ENCODE data around the gene FLOT1. TPM values are rescaled to one million over a fixed set of nuclear protein-coding genes. Genes with fewer than 3 reads are reported as not detected.
A peak's percentile ranks its signal among the peaks of the same experiment; 100 is the strongest.

Gene FLOT1
- total and polyA plus RNA-seq, 2 of the 13 experiments (the other 11 are each of a cell fraction or from before 2014, with no cell fraction given), result 82.3 to 130 TPM

DNA sequence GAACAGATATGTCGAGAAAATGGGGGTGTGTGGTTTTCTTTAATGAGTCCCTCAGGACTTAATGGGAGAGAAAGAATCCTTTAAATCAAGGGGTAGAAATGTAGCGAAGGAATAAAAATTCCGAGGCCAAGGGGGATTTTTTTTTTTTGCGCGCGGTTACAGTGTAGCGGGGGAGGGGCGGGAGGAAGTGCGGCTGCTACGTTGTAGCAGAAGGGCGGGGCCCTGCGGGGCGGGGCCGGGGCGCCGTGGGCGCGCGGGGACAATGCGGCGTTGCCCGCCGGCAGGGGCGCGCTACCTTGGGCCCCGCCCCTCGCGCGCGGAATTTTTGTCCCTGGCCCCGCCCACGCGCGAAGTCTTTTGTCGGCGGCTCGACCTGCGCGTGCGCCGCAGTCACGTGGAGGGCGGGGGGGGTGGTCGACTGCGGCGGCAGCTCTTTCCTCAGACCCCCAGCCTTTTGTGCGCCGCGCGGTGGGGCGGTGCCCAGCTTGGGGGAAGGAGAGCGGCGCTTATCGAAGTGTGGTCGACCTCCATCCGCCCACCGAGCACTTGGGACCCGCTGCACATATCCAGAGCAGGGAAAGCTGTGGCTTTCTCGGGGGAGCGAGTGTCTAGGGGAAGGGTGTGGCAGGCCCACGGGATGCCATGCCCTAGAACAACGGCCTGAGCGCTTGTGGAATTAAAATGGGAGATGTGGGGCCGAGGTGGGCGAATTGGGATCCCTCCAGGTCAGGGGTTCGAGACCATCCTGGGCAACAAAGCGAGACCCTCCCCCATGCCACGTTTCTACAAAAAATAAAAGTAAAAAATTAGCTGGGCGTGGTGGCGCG is 21.1 kb downstream of the FLOT1 start (continued):
- no peak for TF ChIP-seq SOX6 (IDR thresholded peaks at IDR 0.05)
- peak; percentile 85 for TF ChIP-seq SOX6 (CRISPR knock-in tag; IDR thresholded peaks at IDR 0.05)
- no peak for TF ChIP-seq ZNF24 (IDR thresholded peaks at IDR 0.05)
- no peak for TF ChIP-seq REL (CRISPR knock-in tag; conservative IDR thresholded peaks at IDR 0.05)
- TF ChIP-seq ZNF773 (CRISPR knock-in tag; IDR thresholded peaks at IDR 0.05; ENCODE audit: borderline replicate concordance), result no peak
- TF ChIP-seq SRF (IDR thresholded peaks at IDR 0.05; ENCODE audit: low read depth, low read length), result no peak
- no peak for TF ChIP-seq ZFAT (CRISPR knock-in tag; conservative IDR thresholded peaks at IDR 0.05)
- TF ChIP-seq ZNF180 (CRISPR knock-in tag; IDR thresholded peaks at IDR 0.05; ENCODE audit: borderline replicate concordance, low read depth), result no peak
- 0 out of 2 replicates have a peak, but pooled peaks have one; percentile 18 for TF ChIP-seq ZFX (CRISPR knock-in tag; IDR thresholded peaks at IDR 0.05; ENCODE audit: low read depth)
- TF ChIP-seq HOXD1 (CRISPR knock-in tag; IDR thresholded peaks at IDR 0.05), result peak; percentile 75; the same call in 1 of the 2 replicates
- peak; percentile 84; the same call in 1 of the 2 replicates for TF ChIP-seq ZBTB38 (CRISPR knock-in tag; IDR thresholded peaks at IDR 0.05)
- TF ChIP-seq, protein P1, sequence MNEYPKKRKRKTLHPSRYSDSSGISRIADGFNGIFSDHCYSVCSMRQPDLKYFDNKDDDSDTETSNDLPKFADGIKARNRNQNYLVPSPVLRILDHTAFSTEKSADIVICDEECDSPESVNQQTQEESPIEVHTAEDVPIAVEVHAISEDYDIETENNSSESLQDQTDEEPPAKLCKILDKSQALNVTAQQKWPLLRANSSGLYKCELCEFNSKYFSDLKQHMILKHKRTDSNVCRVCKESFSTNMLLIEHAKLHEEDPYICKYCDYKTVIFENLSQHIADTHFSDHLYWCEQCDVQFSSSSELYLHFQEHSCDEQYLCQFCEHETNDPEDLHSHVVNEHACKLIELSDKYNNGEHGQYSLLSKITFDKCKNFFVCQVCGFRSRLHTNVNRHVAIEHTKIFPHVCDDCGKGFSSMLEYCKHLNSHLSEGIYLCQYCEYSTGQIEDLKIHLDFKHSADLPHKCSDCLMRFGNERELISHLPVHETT (CRISPR knock-in tag; conservative IDR thresholded peaks at IDR 0.05), result no peak; the same call in 1 of the 2 replicates
- no peak for TF ChIP-seq ZNF781 (CRISPR knock-in tag; IDR thresholded peaks at IDR 0.05; ENCODE audit: borderline replicate concordance, not compliant biosample characterization)
- TF ChIP-seq TCF7L2 (IDR thresholded peaks at IDR 0.05; ENCODE audit: low read depth, low read length), result no peak
- TF ChIP-seq ZNF343 (CRISPR knock-in tag; IDR thresholded peaks at IDR 0.05), result 0 out of 2 replicates have a peak, but pooled peaks have one; percentile 18
- TF ChIP-seq, protein P2, sequence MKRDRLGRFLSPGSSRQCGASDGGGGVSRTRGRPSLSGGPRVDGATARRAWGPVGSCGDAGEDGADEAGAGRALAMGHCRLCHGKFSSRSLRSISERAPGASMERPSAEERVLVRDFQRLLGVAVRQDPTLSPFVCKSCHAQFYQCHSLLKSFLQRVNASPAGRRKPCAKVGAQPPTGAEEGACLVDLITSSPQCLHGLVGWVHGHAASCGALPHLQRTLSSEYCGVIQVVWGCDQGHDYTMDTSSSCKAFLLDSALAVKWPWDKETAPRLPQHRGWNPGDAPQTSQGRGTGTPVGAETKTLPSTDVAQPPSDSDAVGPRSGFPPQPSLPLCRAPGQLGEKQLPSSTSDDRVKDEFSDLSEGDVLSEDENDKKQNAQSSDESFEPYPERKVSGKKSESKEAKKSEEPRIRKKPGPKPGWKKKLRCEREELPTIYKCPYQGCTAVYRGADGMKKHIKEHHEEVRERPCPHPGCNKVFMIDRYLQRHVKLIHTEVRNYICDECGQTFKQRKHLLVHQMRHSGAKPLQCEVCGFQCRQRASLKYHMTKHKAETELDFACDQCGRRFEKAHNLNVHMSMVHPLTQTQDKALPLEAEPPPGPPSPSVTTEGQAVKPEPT (CRISPR knock-in tag; IDR thresholded peaks at IDR 0.05; ENCODE audit: low read depth), result no peak; the same call in 1 of the 2 replicates
- TF ChIP-seq ZNF451 (CRISPR knock-in tag; IDR thresholded peaks at IDR 0.05), result peak; percentile 85
- peak; percentile 25; the same call in 1 of the 2 replicates for TF ChIP-seq ZNF891 (CRISPR knock-in tag; IDR thresholded peaks at IDR 0.05)
- peak; percentile 63; the same call in 1 of the 2 replicates for TF ChIP-seq ZNF317 (CRISPR knock-in tag; IDR thresholded peaks at IDR 0.05)
- TF ChIP-seq PHF20 (CRISPR knock-in tag; IDR thresholded peaks at IDR 0.05), result no peak
- peak; percentile 95 for TF ChIP-seq MAZ (IDR thresholded peaks at IDR 0.05; ENCODE audit: borderline replicate concordance, low read depth, low read length)
- TF ChIP-seq MAZ (CRISPR knock-in tag; IDR thresholded peaks at IDR 0.05; ENCODE audit: low read depth), result peak; percentile 96
- no peak for TF ChIP-seq JUN (CRISPR knock-in tag; IDR thresholded peaks at IDR 0.05)
- no peak for TF ChIP-seq HDAC6 (IDR thresholded peaks at IDR 0.05; ENCODE audit: low read depth, low read length)
- TF ChIP-seq MTA1 (CRISPR knock-in tag; IDR thresholded peaks at IDR 0.05; ENCODE audit: borderline replicate concordance), result peak; percentile 54; the same call in 1 of the 2 replicates
- TF ChIP-seq, protein P3, sequence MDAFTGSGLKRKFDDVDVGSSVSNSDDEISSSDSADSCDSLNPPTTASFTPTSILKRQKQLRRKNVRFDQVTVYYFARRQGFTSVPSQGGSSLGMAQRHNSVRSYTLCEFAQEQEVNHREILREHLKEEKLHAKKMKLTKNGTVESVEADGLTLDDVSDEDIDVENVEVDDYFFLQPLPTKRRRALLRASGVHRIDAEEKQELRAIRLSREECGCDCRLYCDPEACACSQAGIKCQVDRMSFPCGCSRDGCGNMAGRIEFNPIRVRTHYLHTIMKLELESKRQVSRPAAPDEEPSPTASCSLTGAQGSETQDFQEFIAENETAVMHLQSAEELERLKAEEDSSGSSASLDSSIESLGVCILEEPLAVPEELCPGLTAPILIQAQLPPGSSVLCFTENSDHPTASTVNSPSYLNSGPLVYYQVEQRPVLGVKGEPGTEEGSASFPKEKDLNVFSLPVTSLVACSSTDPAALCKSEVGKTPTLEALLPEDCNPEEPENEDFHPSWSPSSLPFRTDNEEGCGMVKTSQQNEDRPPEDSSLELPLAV (CRISPR knock-in tag; conservative IDR thresholded peaks at IDR 0.05; ENCODE audit: low read depth), result no peak
